HCT116 (cell line): ENCODE data around the gene EPHA3. TPM values are rescaled to one million over a fixed set of nuclear protein-coding genes. Genes with fewer than 3 reads are reported as not detected.

Experiments
- ATAC-seq: fragments of 200-7000 bp; cut with Tn5 transposase; 2 replicates; pipeline ENCODE4 v1.9.1; 2020; ENCODE audit warnings: mild to moderate bottlenecking, moderate library complexity
- BruUV-seq: library from RNA; stranded (reverse); fragments of 400-500 nt; replicated peaks from 2 replicates; lab custom pipeline; 2021; lab: Mats Ljungman, UMichigan
- CTCF ChIA-PET: fragments of 300-600 bp; sonication (Branson Sonifier 250); formaldehyde crosslinking; loops from one replicate; lab custom pipeline; 2021; ENCODE audit warnings: antibody characterized with exemption; lab: Charles Lee
- POLR2A ChIA-PET: fragments of 300-600, 350-600 bp; sonication (Branson Sonifier 250); formaldehyde crosslinking; loops from one replicate; lab custom pipeline; 2021; ENCODE audit warnings: antibody characterized with exemption; lab: Charles Lee
- RAD21 ChIA-PET, 2 experiments: fragments of 300-600 bp; sonication (Branson Sonifier 250); formaldehyde crosslinking; loops; one replicate each; lab custom pipeline; 2023; ENCODE audit warnings: low total read pairs in 2 of 2; ENCODE audit not compliant: uncharacterized antibody in 2 of 2, unreplicated experiment in 2 of 2, low non-redundant PET in 1 of 2; lab: Charles Lee
- DNase-seq: peaks from one replicate; pipeline ENCODE4 v3.0.0-alpha.2; 2010; ENCODE audit warnings: low read depth, low spot score
- H2AFZ ChIP-seq: fragments of 200-600 bp; shearing (Covaris generic), sonication (generic); 2 replicates; pipeline ENCODE4 v1.6.1; 2017; ENCODE audit warnings: low read depth, mixed run types, mixed read lengths, antibody characterized with exemption, low read length; ENCODE audit not compliant: poor library complexity, severe bottlenecking
- H3K27ac ChIP-seq: 2 replicates; pipeline ENCODE4 v1.5.1; 2012; ENCODE audit warnings: low read depth, low read length
- H3K27me3 ChIP-seq: fragments of 200-600 bp; sonication (generic); 2 replicates; pipeline ENCODE4 v1.6.1; 2016; ENCODE audit warnings: mixed run types, low read length, mixed read lengths; ENCODE audit not compliant: insufficient read depth
- H3K36me3 ChIP-seq, 2 experiments: fragments of 200-500 bp in 1 of 2; fragments of 200-600 bp in 1 of 2; sonication (Bioruptor generic) in 1 of 2; sonication (generic) in 1 of 2; 2 replicates each; pipeline versions ENCODE4 v1.5.1 to v1.6.1; 2014 to 2016; ENCODE audit warnings: low read length in 2 of 2, inconsistent platforms in 1 of 2, mixed read lengths in 1 of 2, mixed run types in 1 of 2; ENCODE audit not compliant: insufficient read depth in 2 of 2, control insufficient read depth in 1 of 2
- H3K4me1 ChIP-seq, 2 experiments: fragments of 200-600 bp in 1 of 2; sonication (generic) in 1 of 2; 2 replicates each; pipeline versions ENCODE4 v1.5.1 to v1.6.1; 2012 to 2017; ENCODE audit warnings: low read length in 2 of 2, inconsistent platforms in 1 of 2, mild to moderate bottlenecking in 1 of 2, mixed read lengths in 1 of 2, mixed run types in 1 of 2, moderate library complexity in 1 of 2; ENCODE audit not compliant: insufficient read depth in 2 of 2, control insufficient read depth in 1 of 2
- H3K4me2 ChIP-seq: fragments of 200-600 bp; sonication (generic); 2 replicates; pipeline ENCODE4 v1.6.1; 2017; ENCODE audit warnings: mixed run types, low read length, mixed read lengths
- H3K4me3 ChIP-seq, 2 experiments: fragments of 200-600 bp in 1 of 2; sonication (generic) in 1 of 2; replicated peaks in 1 of 2; 2 replicates each; pipeline ENCODE4 v1.5.1; 2011 to 2016; ENCODE audit warnings: low read length in 2 of 2, control low read depth in 1 of 2, low read depth in 1 of 2, mild to moderate bottlenecking in 1 of 2, mixed read lengths in 1 of 2, mixed run types in 1 of 2
- H3K79me2 ChIP-seq: fragments of 200-600 bp; sonication (generic); 2 replicates; pipeline ENCODE4 v1.6.1; 2017; ENCODE audit warnings: mild to moderate bottlenecking, mixed run types, low read length, moderate library complexity, mixed read lengths; ENCODE audit not compliant: insufficient read depth
- H3K9ac ChIP-seq: fragments of 200-600 bp; sonication (generic); 2 replicates; pipeline ENCODE4 v1.6.1; 2016; ENCODE audit warnings: low read length, mixed read lengths
- H3K9me2 ChIP-seq: fragments of 200-600 bp; sonication (generic), shearing (Covaris generic); 2 replicates; pipeline ENCODE4 v1.6.1; 2017; ENCODE audit warnings: mixed run types, mild to moderate bottlenecking, moderate library complexity; ENCODE audit not compliant: insufficient read depth
- H3K9me3 ChIP-seq, 2 experiments: fragments of 200-500 bp in 1 of 2; fragments of 200-600 bp in 1 of 2; sonication (Bioruptor generic) in 1 of 2; sonication (generic) in 1 of 2; 2 replicates each; pipeline ENCODE4 v1.6.1; 2014 to 2017; ENCODE audit warnings: low read length in 2 of 2, mixed read lengths in 2 of 2, inconsistent platforms in 1 of 2, low read depth in 1 of 2, mild to moderate bottlenecking in 1 of 2, mixed run types in 1 of 2, moderate library complexity in 1 of 2; ENCODE audit not compliant: control insufficient read depth in 1 of 2, insufficient read depth in 1 of 2
- H4K20me1 ChIP-seq: fragments of 200-600 bp; sonication (generic), shearing (Covaris generic); 2 replicates; pipeline ENCODE4 v1.6.1; 2017; ENCODE audit warnings: mixed run types, mild to moderate bottlenecking, moderate library complexity; ENCODE audit not compliant: insufficient read depth
- CBX3 ChIP-seq: IDR thresholded peaks from 2 replicates; pipeline ENCODE4 v1.6.1; 2012; ENCODE audit warnings: low read depth
- CEBPB ChIP-seq: IDR thresholded peaks from 2 replicates; pipeline ENCODE4 v1.6.1; 2012; ENCODE audit warnings: low read depth
- EGR1 ChIP-seq: IDR thresholded peaks from 2 replicates; pipeline ENCODE4 v1.6.1; 2012; ENCODE audit warnings: low read depth
- ELF1 ChIP-seq: IDR thresholded peaks from 2 replicates; pipeline ENCODE4 v1.6.1; 2012; ENCODE audit warnings: low read depth, borderline replicate concordance
- EZH2 ChIP-seq: fragments of 200-600 bp; sonication (generic); IDR thresholded peaks from 2 replicates; pipeline ENCODE4 v1.6.1; 2017; ENCODE audit warnings: antibody characterized with exemption, mixed run types
- FOSL1 ChIP-seq: IDR thresholded peaks from 2 replicates; pipeline ENCODE4 v1.6.1; 2012; ENCODE audit warnings: low read depth
- JUND ChIP-seq: IDR thresholded peaks from 2 replicates; pipeline ENCODE4 v1.6.1; 2012
- POLR2A ChIP-seq: IDR thresholded peaks from 2 replicates; pipeline ENCODE4 v1.7.0; 2011; ENCODE audit warnings: borderline replicate concordance; ENCODE audit not compliant: insufficient read depth, insufficient read length; ENCODE audit errors: extremely low read depth
- POLR2AphosphoS5 ChIP-seq: IDR thresholded peaks from 2 replicates; pipeline ENCODE4 v1.6.1; 2011; ENCODE audit warnings: mild to moderate bottlenecking, low read depth, low read length, moderate library complexity
- RAD21 ChIP-seq: IDR thresholded peaks from 2 replicates; pipeline ENCODE4 v1.6.1; 2012; ENCODE audit warnings: low read depth, mild to moderate bottlenecking
- SIN3A ChIP-seq: IDR thresholded peaks from 2 replicates; pipeline ENCODE4 v1.6.1; 2012; ENCODE audit warnings: low read depth
- SP1 ChIP-seq: IDR thresholded peaks from 2 replicates; pipeline ENCODE4 v1.6.1; 2012; ENCODE audit warnings: low read depth
- SRF ChIP-seq: IDR thresholded peaks from 2 replicates; pipeline ENCODE4 v1.6.1; 2012; ENCODE audit warnings: low read depth
- TCF7L2 ChIP-seq: IDR thresholded peaks from 2 replicates; pipeline ENCODE4 v1.7.0; 2011; ENCODE audit warnings: borderline replicate concordance, inconsistent platforms; ENCODE audit not compliant: insufficient read depth, insufficient read length; ENCODE audit errors: extremely low read depth
- YY1 ChIP-seq: IDR thresholded peaks from 2 replicates; pipeline ENCODE4 v1.6.1; 2011; ENCODE audit warnings: low read length, low read depth, moderate library complexity, mild to moderate bottlenecking; ENCODE audit not compliant: insufficient replicate concordance; ENCODE audit errors: extremely low read depth
- ZFX ChIP-seq: fragments of 450-650 bp; IDR thresholded peaks from 2 replicates; pipeline ENCODE4 v1.6.1; 2017
- ZNF274 ChIP-seq: fragments of 200-500 bp; sonication (Bioruptor generic); IDR thresholded peaks from 2 replicates; pipeline ENCODE4 v1.6.1; 2014; ENCODE audit warnings: mild to moderate bottlenecking, low read depth, low read length, inconsistent platforms
- intact Hi-C: fragments of 100-400 bp; cut with micrococcal nuclease; formaldehyde crosslinking; loops from 2 replicates; pipeline ENCODE4 v1.10.0; 2022
- total RNA-seq: library from RNA; stranded (reverse); gene quantifications from one replicate; pipeline ENCODE4 v1.2.1, GENCODE V29; 2021; ENCODE audit not compliant: unreplicated experiment
- TF ChIP-seq, protein P1 (sequence below), 3 experiments: fragments of 200-600 bp in 1 of 3; sonication (generic) in 1 of 3; IDR thresholded peaks in 2 of 3; conservative IDR thresholded peaks in 1 of 3; 2 replicates each; pipeline ENCODE4 v1.5.1; 2012 to 2017; ENCODE audit warnings: low read depth in 2 of 3, low read length in 2 of 3, antibody characterized with exemption in 1 of 3, borderline replicate concordance in 1 of 3, control low read depth in 1 of 3, mild to moderate bottlenecking in 1 of 3, mixed read lengths in 1 of 3, mixed run types in 1 of 3, moderate library complexity in 1 of 3; ENCODE audit not compliant: insufficient read depth in 1 of 3
- TF ChIP-seq, protein P2 (sequence below): IDR thresholded peaks from 2 replicates; pipeline ENCODE4 v1.6.1; 2012; ENCODE audit warnings: low read depth

EPHA3 gene
- total RNA-seq, 1 experiment from 2014 or later: not detected

DNA sequence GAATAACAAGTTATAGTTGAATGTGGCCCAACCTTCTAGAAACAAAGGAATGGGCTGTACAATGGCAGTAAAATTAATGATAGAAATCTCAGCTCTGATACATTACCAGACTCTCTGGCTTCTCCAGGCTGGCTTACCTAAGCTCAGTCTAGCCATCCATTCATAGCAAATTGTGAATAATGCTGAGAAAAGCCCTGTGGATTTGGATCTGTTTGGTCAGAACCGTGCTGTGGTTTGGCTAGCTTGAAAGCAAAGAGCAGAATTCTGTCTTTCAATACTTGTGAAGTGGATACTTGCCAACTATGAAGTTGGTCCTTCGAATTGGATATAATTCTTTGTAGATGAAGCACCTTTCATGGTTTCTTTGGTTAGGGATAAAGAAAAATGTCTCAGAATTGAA lies 199.1 kb downstream of the EPHA3 start:
- intact Hi-C loops: no loop called here
- no peaks in the 10 kb centered on the region for H3K9me2 ChIP-seq
- TF ChIP-seq FOSL1: no peak
- no peak for TF ChIP-seq EZH2
- TF ChIP-seq, protein P1, sequence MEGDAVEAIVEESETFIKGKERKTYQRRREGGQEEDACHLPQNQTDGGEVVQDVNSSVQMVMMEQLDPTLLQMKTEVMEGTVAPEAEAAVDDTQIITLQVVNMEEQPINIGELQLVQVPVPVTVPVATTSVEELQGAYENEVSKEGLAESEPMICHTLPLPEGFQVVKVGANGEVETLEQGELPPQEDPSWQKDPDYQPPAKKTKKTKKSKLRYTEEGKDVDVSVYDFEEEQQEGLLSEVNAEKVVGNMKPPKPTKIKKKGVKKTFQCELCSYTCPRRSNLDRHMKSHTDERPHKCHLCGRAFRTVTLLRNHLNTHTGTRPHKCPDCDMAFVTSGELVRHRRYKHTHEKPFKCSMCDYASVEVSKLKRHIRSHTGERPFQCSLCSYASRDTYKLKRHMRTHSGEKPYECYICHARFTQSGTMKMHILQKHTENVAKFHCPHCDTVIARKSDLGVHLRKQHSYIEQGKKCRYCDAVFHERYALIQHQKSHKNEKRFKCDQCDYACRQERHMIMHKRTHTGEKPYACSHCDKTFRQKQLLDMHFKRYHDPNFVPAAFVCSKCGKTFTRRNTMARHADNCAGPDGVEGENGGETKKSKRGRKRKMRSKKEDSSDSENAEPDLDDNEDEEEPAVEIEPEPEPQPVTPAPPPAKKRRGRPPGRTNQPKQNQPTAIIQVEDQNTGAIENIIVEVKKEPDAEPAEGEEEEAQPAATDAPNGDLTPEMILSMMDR (IDR thresholded peaks at IDR 0.05 in 2 of 3, conservative IDR thresholded peaks at IDR 0.05 in 1 of 3; ENCODE audit: borderline replicate concordance in 1 of 3, insufficient read depth in 1 of 3, low read depth in 2 of 3, low read length in 2 of 3): no peak
- no peak for TF ChIP-seq SIN3A
- TF ChIP-seq YY1: no peak
- TF ChIP-seq ZFX: no peak
- no peak for TF ChIP-seq SRF
- TF ChIP-seq POLR2A: no peak
- no peak for TF ChIP-seq CEBPB
- TF ChIP-seq JUND: no peak
- no peak for TF ChIP-seq CBX3
- TF ChIP-seq, protein P2, sequence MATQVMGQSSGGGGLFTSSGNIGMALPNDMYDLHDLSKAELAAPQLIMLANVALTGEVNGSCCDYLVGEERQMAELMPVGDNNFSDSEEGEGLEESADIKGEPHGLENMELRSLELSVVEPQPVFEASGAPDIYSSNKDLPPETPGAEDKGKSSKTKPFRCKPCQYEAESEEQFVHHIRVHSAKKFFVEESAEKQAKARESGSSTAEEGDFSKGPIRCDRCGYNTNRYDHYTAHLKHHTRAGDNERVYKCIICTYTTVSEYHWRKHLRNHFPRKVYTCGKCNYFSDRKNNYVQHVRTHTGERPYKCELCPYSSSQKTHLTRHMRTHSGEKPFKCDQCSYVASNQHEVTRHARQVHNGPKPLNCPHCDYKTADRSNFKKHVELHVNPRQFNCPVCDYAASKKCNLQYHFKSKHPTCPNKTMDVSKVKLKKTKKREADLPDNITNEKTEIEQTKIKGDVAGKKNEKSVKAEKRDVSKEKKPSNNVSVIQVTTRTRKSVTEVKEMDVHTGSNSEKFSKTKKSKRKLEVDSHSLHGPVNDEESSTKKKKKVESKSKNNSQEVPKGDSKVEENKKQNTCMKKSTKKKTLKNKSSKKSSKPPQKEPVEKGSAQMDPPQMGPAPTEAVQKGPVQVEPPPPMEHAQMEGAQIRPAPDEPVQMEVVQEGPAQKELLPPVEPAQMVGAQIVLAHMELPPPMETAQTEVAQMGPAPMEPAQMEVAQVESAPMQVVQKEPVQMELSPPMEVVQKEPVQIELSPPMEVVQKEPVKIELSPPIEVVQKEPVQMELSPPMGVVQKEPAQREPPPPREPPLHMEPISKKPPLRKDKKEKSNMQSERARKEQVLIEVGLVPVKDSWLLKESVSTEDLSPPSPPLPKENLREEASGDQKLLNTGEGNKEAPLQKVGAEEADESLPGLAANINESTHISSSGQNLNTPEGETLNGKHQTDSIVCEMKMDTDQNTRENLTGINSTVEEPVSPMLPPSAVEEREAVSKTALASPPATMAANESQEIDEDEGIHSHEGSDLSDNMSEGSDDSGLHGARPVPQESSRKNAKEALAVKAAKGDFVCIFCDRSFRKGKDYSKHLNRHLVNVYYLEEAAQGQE: no peak
- TF ChIP-seq ZNF274: no peak
- TF ChIP-seq EGR1: no peak
- no peak for TF ChIP-seq ELF1
- TF ChIP-seq RAD21: no peak
- no peak for TF ChIP-seq POLR2AphosphoS5
- no peak for TF ChIP-seq SP1
- no peak for TF ChIP-seq TCF7L2
- H4K20me1 ChIP-seq: no peaks in the 10 kb centered on the region
- H3K79me2 ChIP-seq: no peaks in the 10 kb centered on the region
- no peaks in the 10 kb centered on the region for H3K36me3 ChIP-seq
- H2AFZ ChIP-seq: no peak overlapping the region
- RAD21 ChIA-PET: no interaction called here
- no peak overlapping the region for H3K4me3 ChIP-seq
- H3K27me3 ChIP-seq: no peaks in the 10 kb centered on the region
- no TSS peak for BruUV-seq
- H3K4me1 ChIP-seq: no peaks in the 10 kb centered on the region
- DNase-seq: no peak
- H3K9me3 ChIP-seq: peaks cover 13 to 20% of the 10 kb centered on the region in 2 experiments; a peak in 3 of 4 replicates
- no peak for ATAC-seq
- CTCF ChIA-PET: no interaction called here
- no peak overlapping the region for H3K27ac ChIP-seq
- no peak overlapping the region for H3K9ac ChIP-seq
- POLR2A ChIA-PET: no interaction called here
- no peak overlapping the region for H3K4me2 ChIP-seq
